GM23248 (cell line): ENCODE data around the gene KASH5.

Experiments used
- EZH2 ChIP-seq: fragments of 200-600 bp; sonication (generic); IDR thresholded peaks from 2 replicates; pipeline ENCODE4 v1.6.1; 2018; ENCODE audit warnings: antibody characterized with exemption, mild to moderate bottlenecking; ENCODE audit not compliant: insufficient read depth, poor library complexity, severe bottlenecking
- EZH2phosphoT487 ChIP-seq: fragments of 200-600 bp; sonication (generic); IDR thresholded peaks from 2 replicates; pipeline ENCODE4 v1.6.1; 2018; ENCODE audit warnings: antibody characterized with exemption, moderate library complexity, mild to moderate bottlenecking, low read depth; ENCODE audit not compliant: insufficient read depth

DNA sequence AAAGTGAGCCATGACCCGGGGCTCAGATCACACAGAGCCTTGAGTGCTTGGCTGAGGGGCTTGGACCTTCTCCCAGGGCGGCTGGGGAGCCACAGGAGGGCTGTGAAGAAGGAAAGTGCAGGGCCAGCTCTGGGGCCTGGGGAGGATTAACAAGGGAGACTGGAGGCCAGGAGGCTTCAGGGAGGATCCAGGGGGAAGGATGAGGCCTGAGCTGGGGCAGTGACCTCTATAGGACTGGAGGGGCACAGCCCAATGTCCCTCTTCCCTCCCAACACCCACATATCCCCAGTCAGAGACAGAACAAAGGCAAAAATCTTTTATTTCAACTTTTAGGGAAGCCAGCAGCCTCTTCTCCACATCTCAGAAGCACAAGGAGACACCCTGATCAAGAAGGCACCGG is 57.9 kb downstream of the KASH5 start:
- TF ChIP-seq EZH2 (no peak), EZH2phosphoT487 (no peak)
